HuH-7.5 (cell line): ENCODE measurements around the gene LBHD1.
"Not testable (repeated sequence)": the region's sequence is repeated elsewhere in the genome, so short reads cannot be mapped to it uniquely, and the experiment has no call there.

ENCODE experiments used
- DNase-seq: peaks from one replicate; pipeline ENCODE4 v3.0.0; 2011; ENCODE audit warnings: low spot score

LBHD1 gene

GRCh38 chr11:62671608-62672389 lies at the start of gene LBHD1, which contains the start of gene UQCC3:
Gene LBHD1, minus strand, starts transcription at chr11:62672267. Its CDS starts 2,236 bp downstream, at chr11:62670031.
Gene UQCC3, plus strand, starts transcription at chr11:62671673. Its CDS starts 73 bp downstream, at chr11:62671746.
- DNase-seq = peak; percentile 84

DNA sequence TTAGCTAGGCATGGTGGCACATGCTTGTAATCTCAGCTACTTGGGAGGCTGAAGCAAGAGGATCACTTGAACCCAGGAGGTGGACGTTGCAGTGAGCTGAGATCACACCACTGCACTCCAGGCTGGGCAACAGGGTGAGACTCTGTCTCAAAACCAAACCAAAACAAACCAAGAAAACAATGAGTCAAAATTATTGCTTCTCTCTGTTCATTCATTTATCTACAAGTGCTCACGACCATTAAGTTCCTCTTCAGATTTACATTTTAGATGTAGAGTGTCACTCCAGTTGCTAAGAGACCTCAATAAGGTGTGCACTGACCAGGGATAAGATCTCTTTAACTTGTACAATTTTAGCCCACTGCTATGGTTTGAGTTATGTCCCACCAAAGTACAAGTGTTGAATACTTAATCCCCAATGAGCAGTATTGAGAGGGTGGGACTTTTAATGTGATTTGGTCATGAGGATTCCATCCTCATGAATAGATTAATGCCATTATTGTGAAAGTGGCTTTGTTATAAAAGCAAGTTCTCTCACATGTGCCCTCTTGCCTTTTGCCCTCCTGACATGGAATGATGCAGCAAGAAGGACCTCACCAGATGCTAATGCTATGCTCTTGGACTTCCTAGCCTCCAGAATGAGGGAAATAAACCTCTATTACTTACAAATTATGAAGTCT lies 47.4 kb upstream of the LBHD1 start:
- no peak for DNase-seq

DNA sequence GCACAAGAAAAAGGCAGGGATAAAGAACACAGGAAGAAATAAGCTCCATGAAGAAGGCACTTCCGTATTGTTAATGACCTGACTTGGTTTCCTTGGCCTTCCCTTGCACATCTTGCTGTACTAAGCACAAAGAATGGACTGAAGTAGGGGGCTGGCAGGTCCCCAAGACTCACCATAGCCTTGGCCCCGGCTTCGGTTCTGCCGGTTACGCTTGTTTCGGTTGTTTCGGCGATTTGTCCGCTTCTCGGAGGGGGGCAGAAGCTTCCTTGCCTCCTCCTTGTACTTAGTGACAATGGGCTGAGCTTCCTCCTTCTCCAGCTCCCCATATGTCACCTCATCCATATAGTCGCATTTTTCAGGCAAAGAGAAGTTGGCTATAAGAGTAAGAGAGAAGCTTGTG lies 44.7 kb upstream of the LBHD1 start:
- no peak for DNase-seq

DNA sequence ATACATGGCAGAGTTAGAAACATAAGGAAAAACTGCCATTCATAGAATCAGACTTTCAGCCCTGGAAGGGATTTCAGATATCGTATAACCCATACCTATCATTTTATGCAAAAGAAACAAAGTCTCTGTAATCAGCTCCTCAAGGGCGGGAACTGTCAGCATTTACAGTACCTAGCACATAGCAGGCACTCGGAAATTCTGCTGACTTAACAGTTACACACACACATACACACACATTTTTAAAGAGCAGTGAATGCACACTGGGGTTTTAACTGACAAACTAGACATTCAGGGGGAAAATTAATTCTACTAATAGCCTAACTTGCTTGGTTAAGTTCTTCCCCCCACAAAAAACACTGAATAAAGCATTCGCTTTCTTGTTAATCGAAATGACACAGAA lies 44.1 kb upstream of the LBHD1 start:
- DNase-seq = no peak

DNA sequence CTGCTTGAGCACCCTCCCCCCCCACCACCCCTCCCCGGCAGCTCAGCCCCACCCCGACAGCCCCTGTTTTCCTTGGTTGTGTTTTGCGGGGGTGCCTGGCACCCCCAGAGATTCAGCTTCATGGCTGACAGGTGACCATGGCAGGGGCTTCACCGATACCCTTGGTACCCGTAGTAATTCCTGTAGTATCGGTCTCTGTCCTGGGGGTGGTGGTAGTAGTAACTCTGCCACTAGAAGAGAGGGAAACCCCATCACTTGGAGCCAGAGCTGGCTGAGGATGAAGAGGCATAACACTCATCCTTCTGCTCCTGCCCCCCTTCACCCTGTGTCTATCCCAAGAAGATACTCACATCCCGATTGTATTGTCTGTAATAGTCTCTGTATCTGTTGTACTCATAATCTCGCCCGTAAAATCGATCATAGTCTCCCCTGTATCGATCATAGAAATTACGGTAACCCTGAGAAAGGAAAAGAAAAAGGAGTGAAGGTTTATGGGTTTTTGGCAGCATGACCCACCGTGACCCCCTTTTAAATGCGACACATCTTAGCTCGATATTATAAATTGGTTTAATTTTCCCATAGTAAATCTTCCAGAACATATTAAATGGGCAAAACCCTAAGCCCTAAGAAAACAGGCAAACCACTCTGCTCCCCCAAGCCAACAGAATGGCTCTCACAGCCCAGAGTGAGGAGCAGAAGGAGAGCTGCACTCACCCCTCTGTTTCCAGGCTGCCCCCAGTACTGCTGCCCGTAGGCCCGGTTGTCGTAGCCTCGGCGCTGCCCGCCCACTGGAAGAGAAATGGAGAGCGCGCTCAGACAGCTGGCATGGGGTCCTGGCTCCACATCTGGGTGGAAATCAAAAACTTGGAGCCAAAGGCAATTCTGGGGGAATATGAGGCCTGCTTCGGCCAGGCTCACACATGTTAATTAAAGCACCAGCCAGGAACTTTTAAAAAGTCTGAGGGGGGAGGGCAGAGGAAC lies 43.4 kb upstream of the LBHD1 start:
- DNase-seq = no peak

DNA sequence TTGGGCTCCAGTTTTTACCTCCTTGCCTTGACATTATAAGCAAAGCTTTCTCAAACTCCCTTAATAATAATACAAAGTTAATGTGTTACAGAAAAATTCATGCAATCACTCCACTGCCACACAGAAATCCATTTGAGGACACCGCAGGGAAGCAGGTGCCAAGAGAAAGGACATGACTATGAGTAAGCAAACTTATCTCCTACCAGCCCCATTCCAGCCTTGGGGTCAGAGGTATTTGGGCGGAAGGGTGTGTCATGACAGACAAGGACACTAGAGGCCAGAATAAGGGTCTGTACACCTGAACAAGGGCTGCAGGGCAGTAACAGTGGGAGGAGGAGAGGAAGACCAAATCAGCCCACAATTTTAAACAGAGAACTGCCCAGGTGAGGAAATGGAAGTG lies 41.3 kb upstream of the LBHD1 start:
- no peak for DNase-seq

- no peak for DNase-seq
These were observed 40.8 kb upstream of the LBHD1 start for GRCh38 chr11:62712861-62713260.

DNA sequence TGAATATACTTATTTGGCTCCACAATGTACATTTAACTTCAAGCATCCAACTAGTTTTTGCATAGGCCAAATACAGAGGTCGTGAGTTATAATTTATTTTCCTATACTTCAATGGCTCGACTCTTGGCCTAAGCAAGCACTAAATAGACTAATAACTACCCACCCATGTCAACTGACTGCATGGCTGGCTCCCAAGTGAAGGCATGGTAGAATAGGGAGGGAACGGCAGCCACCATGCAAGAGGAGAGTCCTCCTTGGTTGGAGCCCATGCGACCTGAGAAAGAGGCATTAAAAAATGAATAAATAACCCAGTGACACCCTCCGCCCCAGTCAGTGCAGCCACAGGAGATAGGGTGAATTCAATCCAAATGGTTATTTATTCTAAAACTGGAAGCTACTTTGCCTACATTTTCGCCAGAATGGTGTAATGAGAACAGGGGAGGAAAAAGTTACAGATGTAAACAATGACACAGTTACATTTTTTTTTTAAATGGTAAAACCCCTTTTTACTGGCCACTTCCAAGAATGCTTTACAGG lies 40.3 kb upstream of the LBHD1 start:
- DNase-seq = no peak

GRCh38 chr11:62710001-62710345 lies 37.9 kb upstream of the LBHD1 start:
- no peak for DNase-seq

DNA sequence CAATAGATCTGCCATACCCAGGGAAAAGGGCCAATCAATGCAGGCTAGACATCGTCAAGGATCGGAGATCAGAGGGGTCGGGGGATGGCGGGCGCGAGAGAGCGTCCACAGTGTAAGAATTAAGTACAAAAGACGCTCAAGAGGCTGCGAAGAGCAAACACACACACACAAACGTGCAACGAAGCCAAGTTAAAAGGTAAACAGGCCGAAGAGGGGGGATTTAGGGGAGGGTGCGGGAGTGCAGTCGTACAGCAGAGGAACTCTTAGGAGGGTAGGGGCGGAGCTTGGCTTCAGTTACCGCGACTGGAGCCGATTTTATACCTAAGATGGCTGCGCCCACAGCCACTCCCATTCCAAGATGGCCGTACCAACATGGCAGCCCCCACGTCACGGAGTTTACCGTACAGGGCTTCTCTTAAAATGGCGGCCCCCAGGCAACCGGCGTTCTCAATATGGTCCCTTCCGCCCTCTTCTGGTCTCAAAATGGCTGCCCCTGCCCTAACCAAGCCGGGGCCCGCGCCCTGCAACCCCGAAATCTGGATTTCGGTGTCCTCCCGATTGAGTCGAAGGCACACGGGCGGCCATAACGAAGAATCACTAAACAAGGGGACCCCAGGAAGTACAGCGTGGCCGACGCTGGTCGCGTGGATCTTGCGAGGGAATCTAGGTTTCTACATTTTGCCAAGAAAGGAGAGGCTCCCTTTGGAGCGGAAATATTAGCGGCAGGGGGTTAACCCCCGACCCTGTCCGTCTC lies 37.4 kb upstream of the LBHD1 start:
- no peak for DNase-seq

GRCh38 chr11:62708793-62709192 lies 36.7 kb upstream of the LBHD1 start:
- no peak for DNase-seq

- DNase-seq = no peak
These were observed 36.3 kb upstream of the LBHD1 start for GRCh38 chr11:62708392-62708791.

DNA sequence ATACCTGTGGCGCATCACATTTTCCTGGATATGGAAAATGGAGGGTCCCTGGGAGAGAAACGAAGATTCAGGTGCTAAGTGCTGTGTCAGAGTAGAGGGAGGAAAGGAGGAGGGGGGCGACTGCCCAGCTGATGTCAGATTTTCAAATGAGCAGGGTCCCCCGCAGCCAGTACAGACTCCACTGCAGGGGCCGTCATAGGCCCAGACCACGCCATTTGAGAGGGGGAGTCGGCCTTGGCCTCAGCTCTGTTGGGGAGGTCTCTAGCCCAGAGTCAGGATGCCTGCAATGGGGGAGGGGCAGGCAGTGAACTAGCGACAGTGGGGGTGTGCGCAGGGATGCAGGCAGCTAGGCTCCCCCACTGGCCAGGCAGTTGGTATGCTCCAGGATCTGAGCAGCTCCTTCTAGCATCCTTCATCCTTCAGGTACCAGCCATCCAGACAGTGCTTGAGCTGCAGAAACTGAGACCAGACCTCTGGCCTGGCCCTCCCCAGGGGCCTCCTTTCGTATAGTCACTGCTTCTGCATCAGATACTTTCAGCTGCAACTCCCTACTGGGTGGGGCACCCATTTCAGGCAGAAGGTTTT lies 35.3 kb upstream of the LBHD1 start, which contains the start of the genes BSCL2 and GNG3:
TSS of gene BSCL2 (minus strand) at position 148 of the 585 bp plus-strand sequence. CDS start 229 bp downstream, outside the sequence.
TSS of gene GNG3 (plus strand) at position 400 of the 585 bp plus-strand sequence. CDS start 620 bp downstream, outside the sequence.
- DNase-seq = no peak

DNA sequence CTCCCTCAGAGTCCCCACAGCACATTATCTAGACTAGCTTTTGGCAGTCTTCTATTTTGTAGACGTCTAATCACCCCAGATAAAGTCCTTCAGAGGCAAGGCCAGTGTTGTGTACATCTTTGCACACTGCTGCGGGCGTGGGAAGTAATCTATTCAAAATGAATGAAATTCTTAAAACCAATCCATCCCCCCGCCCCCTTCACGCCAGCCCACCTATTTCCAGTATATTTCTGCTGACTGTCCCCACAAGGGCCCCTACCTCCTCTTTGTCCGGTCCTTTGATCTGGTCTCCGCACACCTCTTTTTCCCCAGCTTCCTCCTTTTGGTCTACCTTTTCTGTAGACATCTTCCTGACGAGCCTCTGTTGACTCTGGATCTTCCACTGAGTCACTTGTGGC lies 34.8 kb upstream of the LBHD1 start:
- DNase-seq = no peak

DNA sequence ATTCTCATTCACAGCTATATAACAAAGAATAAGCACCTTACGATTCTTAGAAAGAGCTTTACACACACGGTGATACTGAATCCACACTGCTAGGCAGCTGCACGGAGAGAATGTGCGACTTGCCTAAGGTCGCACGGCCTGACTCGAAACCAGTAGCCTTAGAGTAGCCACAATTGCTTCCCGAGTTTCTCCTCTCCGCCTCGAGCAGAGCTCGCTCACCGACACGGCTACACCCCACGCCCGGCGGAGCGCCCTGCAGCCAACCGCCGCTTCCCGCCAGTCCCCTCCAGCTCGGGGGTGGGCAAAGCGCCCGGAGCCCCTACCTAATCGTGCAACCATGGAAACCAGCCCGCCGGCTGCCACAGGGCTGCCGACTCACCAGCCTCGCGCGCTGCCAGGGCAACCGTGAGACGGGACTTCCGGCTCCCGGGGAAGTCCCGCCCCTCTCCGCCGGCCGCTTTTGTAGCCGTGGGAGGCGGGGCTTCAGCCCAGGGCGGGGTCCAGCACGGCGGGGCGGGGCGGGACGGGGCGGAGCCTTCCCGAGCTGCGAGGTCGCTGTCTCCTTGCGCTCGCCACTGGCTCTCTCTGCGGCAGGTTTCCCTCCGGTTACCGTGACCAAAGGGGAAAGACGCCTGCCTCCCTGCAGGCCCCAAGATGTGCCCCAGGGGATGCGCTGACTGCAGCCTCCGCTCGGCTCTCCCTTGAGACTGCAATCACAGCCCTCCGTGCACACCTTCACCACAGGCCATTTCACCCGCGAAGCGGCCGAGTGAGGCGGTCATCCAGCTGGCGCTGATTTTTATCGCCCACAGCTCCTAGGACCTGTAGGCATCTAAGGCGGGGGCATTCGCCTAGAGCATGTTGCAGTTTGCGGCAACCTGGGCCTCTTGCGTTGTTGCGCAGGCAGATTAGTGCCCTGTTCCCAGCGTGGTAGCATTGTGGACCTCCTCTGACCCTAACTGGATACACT lies 34.1 kb upstream of the LBHD1 start:
- peak; percentile 90 for DNase-seq

DNA sequence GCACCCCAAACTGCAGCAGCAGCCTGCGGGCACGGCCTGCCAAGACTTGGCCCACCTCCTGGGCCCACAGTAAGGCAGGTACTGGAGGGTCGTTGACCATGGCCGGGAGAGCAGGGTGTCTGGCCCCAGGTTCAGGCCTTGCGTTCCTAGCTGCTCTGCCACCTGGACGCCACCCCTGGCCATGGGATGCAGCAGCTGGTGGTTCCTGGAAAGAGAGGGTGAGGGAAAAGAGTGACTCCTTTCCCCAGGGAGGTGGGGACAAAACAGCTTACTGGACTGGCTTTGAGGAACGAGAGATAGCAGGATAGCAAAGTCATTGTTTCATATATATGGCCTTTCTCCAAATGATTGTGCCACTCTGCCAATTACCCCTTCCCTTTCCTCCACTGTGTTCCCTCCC lies 33.3 kb upstream of the LBHD1 start:
- no peak for DNase-seq

DNA sequence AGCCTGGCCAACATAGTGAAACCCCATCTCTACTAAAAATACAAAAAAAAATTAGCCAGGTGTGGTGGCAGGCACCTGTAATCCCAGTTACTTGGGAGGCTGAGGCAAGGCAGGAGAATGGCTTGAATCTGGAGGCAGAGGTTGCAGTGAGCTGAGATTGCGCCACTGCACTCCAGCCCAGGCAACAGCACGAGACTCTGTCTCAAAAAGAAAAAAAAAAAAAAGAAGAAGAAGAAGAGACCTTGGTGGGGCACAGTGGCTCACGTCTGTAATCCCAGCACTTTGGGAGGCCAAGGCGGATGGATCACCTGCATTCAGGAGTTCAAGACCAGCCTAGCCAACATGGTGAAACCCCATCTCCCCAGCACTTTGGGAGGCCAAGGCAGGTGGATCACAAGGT lies 31.9 kb upstream of the LBHD1 start:
- not testable (repeated sequence) for DNase-seq

DNA sequence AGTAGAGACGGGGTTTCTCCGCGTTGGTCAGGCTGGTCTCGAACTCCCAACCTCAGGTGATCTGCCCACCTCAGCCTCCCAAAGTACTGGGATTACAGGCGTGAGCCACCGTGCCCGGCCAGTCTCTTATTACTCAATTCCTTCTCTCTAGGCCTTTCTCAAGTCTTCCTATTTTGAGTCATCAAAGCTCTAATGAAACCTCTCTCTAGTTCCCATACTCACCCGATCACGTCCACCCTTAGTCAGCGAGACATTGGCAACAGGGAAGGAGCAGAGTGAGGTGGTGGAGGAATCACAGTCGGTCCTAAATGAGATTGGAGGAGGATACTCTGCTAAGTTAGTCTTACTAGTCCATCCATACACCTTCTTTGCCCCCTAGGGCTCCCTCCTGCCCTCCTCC lies 30.2 kb upstream of the LBHD1 start:
- no peak for DNase-seq

GRCh38 chr11:62694455-62695167 lies 22.5 kb upstream of the LBHD1 start:
- DNase-seq = peak; percentile 89
